HEK293 (cell line): ENCODE measurements around the gene HLA-DQB2.

Experiments used
- CTCF ChIA-PET: fragments of 350-600 bp; formaldehyde crosslinking; extraction: SDS; loops from one replicate; lab custom pipeline; 2021; ENCODE audit warnings: antibody characterized with exemption; lab: Yijun Ruan, JAX
- POLR2A ChIA-PET: fragments of 300-600 bp; formaldehyde crosslinking; extraction: SDS; loops from one replicate; lab custom pipeline; 2020; ENCODE audit warnings: antibody characterized with exemption, inconsistent platforms; lab: Yijun Ruan, JAX
- H3K27ac ChIP-seq: fragments of 200-500 bp; sonication (Bioruptor generic); 2 replicates; pipeline ENCODE4 v1.5.1; 2014; ENCODE audit warnings: low read depth, low read length, control low read depth, inconsistent platforms; ENCODE audit errors: extremely low read depth
- H3K36me3 ChIP-seq, 2 experiments: fragments of 200-500 bp in 1 of 2; sonication (Bioruptor generic) in 1 of 2; 1 replicate in 1 of 2; 2 replicates in 1 of 2; pipeline ENCODE4 v1.5.1; 2014 to 2017; ENCODE audit warnings: inconsistent platforms in 2 of 2, low read length in 2 of 2; ENCODE audit not compliant: control insufficient read depth in 2 of 2, insufficient read depth in 1 of 2
- H3K4me1 ChIP-seq: fragments of 200-500 bp; sonication (Bioruptor generic); 2 replicates; pipeline ENCODE4 v1.5.1; 2014; ENCODE audit warnings: mild to moderate bottlenecking, low read length, inconsistent platforms; ENCODE audit not compliant: control insufficient read depth, insufficient read depth
- H3K4me3 ChIP-seq: 2 replicates; pipeline ENCODE4 v1.5.1; 2011; ENCODE audit warnings: low read depth, mild to moderate bottlenecking, control low read depth, low read length, moderate library complexity
- H3K9me3 ChIP-seq: fragments of 200-500 bp; sonication (Bioruptor generic); 2 replicates; pipeline ENCODE4 v1.5.1; 2014; ENCODE audit warnings: low read depth, low read length, inconsistent platforms; ENCODE audit not compliant: control insufficient read depth, insufficient read depth
- ATF2 ChIP-seq: fragments of 450-650 bp; formaldehyde crosslinking; IDR thresholded peaks from 2 replicates; pipeline ENCODE4 v1.5.1; 2016; ENCODE audit warnings: missing biosample characterization, missing genetic modification characterization, low read depth
- TSHZ1 ChIP-seq: fragments of 450-650 bp; formaldehyde crosslinking; IDR thresholded peaks from 2 replicates; pipeline ENCODE4 v1.5.1; 2016; ENCODE audit warnings: missing biosample characterization, missing genetic modification characterization, borderline replicate concordance
- ZNF114 ChIP-seq: fragments of 450-650 bp; formaldehyde crosslinking; IDR thresholded peaks from 2 replicates; pipeline ENCODE4 v1.5.0; 2017; ENCODE audit warnings: missing biosample characterization, missing genetic modification characterization
- ZNF140 ChIP-seq: fragments of 450-650 bp; formaldehyde crosslinking; IDR thresholded peaks from 2 replicates; pipeline ENCODE4 v1.5.1; 2016; ENCODE audit warnings: missing biosample characterization, missing genetic modification characterization
- ZNF239 ChIP-seq: fragments of 450-650 bp; formaldehyde crosslinking; IDR thresholded peaks from 2 replicates; pipeline ENCODE4 v1.5.1; 2016; ENCODE audit warnings: missing biosample characterization, missing genetic modification characterization
- ZNF311 ChIP-seq: fragments of 450-650 bp; formaldehyde crosslinking; IDR thresholded peaks from 2 replicates; pipeline ENCODE4 v1.5.1; 2017; ENCODE audit warnings: missing biosample characterization, missing genetic modification characterization, borderline replicate concordance
- ZNF335 ChIP-seq: fragments of 450-650 bp; formaldehyde crosslinking; conservative IDR thresholded peaks from 2 replicates; pipeline ENCODE4 v1.5.1; 2016; ENCODE audit warnings: missing biosample characterization, missing genetic modification characterization
- ZNF404 ChIP-seq: fragments of 450-650 bp; formaldehyde crosslinking; IDR thresholded peaks from 2 replicates; pipeline ENCODE4 v1.5.1; 2017; ENCODE audit warnings: missing biosample characterization, missing genetic modification characterization
- ZNF473 ChIP-seq: fragments of 450-650 bp; formaldehyde crosslinking; IDR thresholded peaks from 2 replicates; pipeline ENCODE4 v1.5.1; 2017; ENCODE audit warnings: missing biosample characterization, missing genetic modification characterization
- ZNF549 ChIP-seq: fragments of 450-650 bp; IDR thresholded peaks from 2 replicates; pipeline ENCODE4 v1.5.1; 2018; ENCODE audit warnings: missing biosample characterization, missing genetic modification characterization, mild to moderate bottlenecking, inconsistent platforms, moderate library complexity
- ZNF629 ChIP-seq: fragments of 450-650 bp; formaldehyde crosslinking; IDR thresholded peaks from 2 replicates; pipeline ENCODE4 v1.5.1; 2017; ENCODE audit warnings: missing biosample characterization, missing genetic modification characterization
- ZNF658 ChIP-seq: fragments of 450-650 bp; formaldehyde crosslinking; IDR thresholded peaks from 2 replicates; pipeline ENCODE4; 2016; ENCODE audit warnings: missing biosample characterization, missing genetic modification characterization
- ZNF76 ChIP-seq: fragments of 450-650 bp; formaldehyde crosslinking; IDR thresholded peaks from 2 replicates; pipeline ENCODE4; 2016; ENCODE audit warnings: low read depth, missing biosample characterization, missing genetic modification characterization, borderline replicate concordance
- ZNF768 ChIP-seq: fragments of 450-650 bp; formaldehyde crosslinking; IDR thresholded peaks from 2 replicates; pipeline ENCODE4 v1.5.1; 2018; ENCODE audit warnings: missing biosample characterization, mild to moderate bottlenecking, missing genetic modification characterization
- ZNF776 ChIP-seq: fragments of 450-650 bp; formaldehyde crosslinking; IDR thresholded peaks from 2 replicates; pipeline ENCODE4 v1.5.0; 2017; ENCODE audit warnings: missing biosample characterization, missing genetic modification characterization, borderline replicate concordance
- ZNF843 ChIP-seq: fragments of 450-650 bp; formaldehyde crosslinking; IDR thresholded peaks from 2 replicates; pipeline ENCODE4 v1.5.1; 2016; ENCODE audit warnings: missing biosample characterization, missing genetic modification characterization
- ZXDB ChIP-seq: fragments of 450-650 bp; formaldehyde crosslinking; IDR thresholded peaks from 2 replicates; pipeline ENCODE4 v1.5.1; 2016; ENCODE audit warnings: missing biosample characterization, missing genetic modification characterization
- TF ChIP-seq, protein P1 (sequence below): fragments of 450-650 bp; formaldehyde crosslinking; IDR thresholded peaks from 2 replicates; pipeline ENCODE4 v1.5.1; 2017; ENCODE audit warnings: missing biosample characterization, missing genetic modification characterization

The HLA-DQB2 gene

DNA sequence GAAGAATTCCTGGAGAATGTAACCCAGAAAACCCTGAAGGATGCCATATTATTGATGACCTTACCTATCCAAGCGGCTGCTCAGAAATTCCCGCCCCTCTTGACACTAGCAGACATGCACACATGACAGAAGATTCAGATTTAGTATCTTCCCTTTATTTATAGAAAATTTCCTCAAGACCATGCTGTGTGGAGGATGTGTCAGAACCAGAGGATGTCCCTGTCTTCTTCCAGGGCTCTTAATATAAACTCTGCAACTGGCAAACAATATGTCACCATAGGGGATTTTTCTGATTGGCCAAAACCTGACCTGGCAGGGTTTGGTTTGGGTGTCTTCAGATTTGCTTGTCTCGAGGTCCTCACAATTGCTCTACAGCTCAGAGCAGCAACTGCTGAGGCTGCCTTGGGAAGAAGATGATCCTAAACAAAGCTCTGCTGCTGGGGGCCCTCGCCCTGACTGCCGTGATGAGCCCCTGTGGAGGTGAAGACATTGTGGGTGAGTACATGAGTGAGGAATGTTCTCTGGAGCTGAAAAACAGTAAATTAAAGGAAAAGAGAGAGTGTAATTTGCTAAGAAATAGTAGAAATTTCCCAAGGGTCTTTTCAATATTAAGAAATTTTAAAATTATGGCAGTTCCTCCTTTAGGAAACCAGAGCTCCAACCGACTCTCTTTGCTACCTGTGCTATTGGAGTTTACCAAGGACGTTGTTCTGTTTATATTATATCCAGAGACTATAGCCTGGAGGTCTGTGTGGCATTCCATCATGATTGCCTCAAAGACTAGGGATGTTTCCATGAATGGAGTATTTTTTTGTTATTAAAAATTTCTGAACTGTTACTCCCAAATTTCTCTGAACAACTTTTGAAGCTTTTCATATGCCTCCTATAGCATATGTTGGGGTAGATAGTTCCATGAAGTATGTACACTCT lies 22.0 kb downstream of the HLA-DQB2 start, which contains the start of gene HLA-DQA2:
TSS of gene HLA-DQA2 (plus strand) at position 361 of the 930 bp plus-strand sequence. CDS start at position 414, 53 bp downstream.
- CTCF ChIA-PET, result interaction anchor here (0.6 to 2.3 kb wide), 7 partner anchors 8 to 335 kb away, joined by 3 to 8 read pairs (median 5); partner anchors contain the start of gene BTNL2

DNA sequence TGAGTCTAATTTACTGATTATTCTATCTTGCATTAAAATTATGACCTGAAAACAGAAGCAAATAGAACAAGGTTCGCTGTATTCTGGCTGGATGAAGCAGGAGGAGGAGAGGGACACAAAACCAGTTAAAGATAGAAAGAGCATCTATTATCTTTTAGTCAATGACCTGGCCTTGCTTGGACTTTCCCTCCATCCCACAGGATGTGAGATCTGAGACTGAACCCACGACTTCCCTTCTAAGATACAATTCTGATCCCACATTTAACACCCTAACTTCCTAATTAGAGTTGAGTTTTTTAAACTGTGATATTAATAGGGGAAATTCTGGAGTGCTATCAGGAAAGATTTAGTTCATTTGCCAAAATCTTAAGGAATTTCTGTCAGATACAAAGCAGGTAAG lies 25.2 kb downstream of the HLA-DQB2 start:
- CTCF ChIA-PET, result interaction anchor here (1.8 kb wide), 1 partner anchor 48 kb away, joined by 4 read pairs; no protein-coding TSS in a partner anchor
- no peaks in the 10 kb centered on the region for H3K9me3 ChIP-seq
- no peak overlapping the region for H3K27ac ChIP-seq
- H3K36me3 ChIP-seq, result no peaks in the 10 kb centered on the region
- POLR2A ChIA-PET, result no interaction called here
- no peak for TF ChIP-seq ZNF140
- TF ChIP-seq, protein P1, sequence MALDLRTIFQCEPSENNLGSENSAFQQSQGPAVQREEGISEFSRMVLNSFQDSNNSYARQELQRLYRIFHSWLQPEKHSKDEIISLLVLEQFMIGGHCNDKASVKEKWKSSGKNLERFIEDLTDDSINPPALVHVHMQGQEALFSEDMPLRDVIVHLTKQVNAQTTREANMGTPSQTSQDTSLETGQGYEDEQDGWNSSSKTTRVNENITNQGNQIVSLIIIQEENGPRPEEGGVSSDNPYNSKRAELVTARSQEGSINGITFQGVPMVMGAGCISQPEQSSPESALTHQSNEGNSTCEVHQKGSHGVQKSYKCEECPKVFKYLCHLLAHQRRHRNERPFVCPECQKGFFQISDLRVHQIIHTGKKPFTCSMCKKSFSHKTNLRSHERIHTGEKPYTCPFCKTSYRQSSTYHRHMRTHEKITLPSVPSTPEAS, result no peak
- no peaks in the 10 kb centered on the region for H3K4me1 ChIP-seq
- no peak overlapping the region for H3K4me3 ChIP-seq

More for the DNA sequence above, 22.0 kb downstream of the HLA-DQB2 start, which contains the start of gene HLA-DQA2:
- Histone ChIP-seq H3K27ac (no peak within 1 kb of the TSS), H3K36me3 (no peaks in the 10 kb centered on the region), H3K9me3 (no peaks in the 10 kb centered on the region), H3K4me3 (no peak within 1 kb of the TSS), H3K4me1 (no peaks in the 10 kb centered on the region)
- TF ChIP-seq ZNF239 (tag by site-specific recombination) (no peak), ZXDB (tag by site-specific recombination) (no peak), ZNF843 (tag by site-specific recombination) (no peak), ZNF404 (no peak), ZNF311 (no peak), ZNF114 (tag by site-specific recombination) (no peak), ZNF776 (tag by site-specific recombination) (no peak), ZNF76 (tag by site-specific recombination) (no peak), ZNF549 (tag by site-specific recombination) (no peak), ZNF768 (tag by site-specific recombination) (no peak), ZNF658 (tag by site-specific recombination) (no peak), ZNF473 (tag by site-specific recombination) (no peak), TSHZ1 (tag by site-specific recombination) (no peak), ZNF335 (tag by site-specific recombination) (no peak), ATF2 (tag by site-specific recombination) (no peak), ZNF629 (tag by site-specific recombination) (no peak)
- TF ChIP-seq, protein P1, result no peak
- POLR2A ChIA-PET, result no interaction called here
